Naive B cell (primary cell): ENCODE measurements around the gene MUC4. TPM values are rescaled to one million over a fixed set of nuclear protein-coding genes. Genes with fewer than 3 reads are reported as not detected.
A peak's percentile ranks its signal among the peaks of the same experiment; 100 is the strongest.
"Not testable (repeated sequence)": the region's sequence is repeated elsewhere in the genome, so short reads cannot be mapped to it uniquely, and the experiment has no call there.

Experiments used
- ATAC-seq, 2 donors: fragments of 150-1000 bp; cut with Tn5 transposase; 2 replicates each; pipeline ENCODE4 v1.10.0; 2021; ENCODE audit warnings: low read depth in 2 of 2, mild to moderate bottlenecking in 2 of 2, moderate library complexity in 2 of 2
- DNase-seq: peaks from one replicate; pipeline ENCODE4 v3.0.0; 2022
- H3K27ac Mint-ChIP-seq, 6 donors: one replicate each; pipeline ENCODE4 v1.8.0; 2020 to 2022; ENCODE audit warnings: mild to moderate bottlenecking in 6 of 6, mixed read lengths in 6 of 6, moderate library complexity in 5 of 6, inconsistent platforms in 2 of 6
- H3K27me3 Mint-ChIP-seq, 3 donors: one replicate each; pipeline ENCODE4 v1.8.0; 2021 to 2022; ENCODE audit warnings: mixed read lengths in 3 of 3, mild to moderate bottlenecking in 1 of 3
- H3K36me3 Mint-ChIP-seq, 2 donors: one replicate each; pipeline ENCODE4 v1.8.0; 2020 to 2022; ENCODE audit warnings: mixed read lengths in 2 of 2, inconsistent platforms in 1 of 2, mild to moderate bottlenecking in 1 of 2
- H3K4me1 Mint-ChIP-seq, 3 donors: one replicate each; pipeline ENCODE4 v1.8.0; 2020 to 2022; ENCODE audit warnings: mixed read lengths in 3 of 3, inconsistent platforms in 1 of 3, mild to moderate bottlenecking in 1 of 3, moderate library complexity in 1 of 3
- H3K4me3 Mint-ChIP-seq, 8 donors: one replicate each; pipeline ENCODE4 v1.8.0; 2020 to 2022; ENCODE audit warnings: mild to moderate bottlenecking in 8 of 8, mixed read lengths in 8 of 8, moderate library complexity in 8 of 8, inconsistent platforms in 2 of 8
- H3K9me3 Mint-ChIP-seq, 7 donors: one replicate each; pipeline ENCODE4 v1.8.0; 2020 to 2022; ENCODE audit warnings: mixed read lengths in 7 of 7, mild to moderate bottlenecking in 5 of 7, inconsistent platforms in 2 of 7, moderate library complexity in 1 of 7
- polyA plus RNA-seq, 6 donors: library from polyadenylated mRNA; unstranded; fragments of 300-500 nt; fragmentation: Illumina TruSeq; gene quantifications; one replicate each; pipeline ENCODE4 v1.2.3, GENCODE V29; 2021; ENCODE audit warnings: low read depth in 6 of 6

Gene MUC4
- polyA plus RNA-seq, 6 donors from 2014 or later, result 0.03 to 0.19 (median 0.07) TPM; not detected in 1

- H3K4me1 Mint-ChIP-seq, result peaks cover 2 to 8% (median 5%) of the 10 kb centered on the region in 3 donors
- peaks cover 34 to 48% of the 10 kb centered on the region in 2 donors for H3K36me3 Mint-ChIP-seq
- H3K4me3 Mint-ChIP-seq, result no peak overlapping the region
- H3K9me3 Mint-ChIP-seq, result peaks cover 0 to 2% (median 0%) of the 10 kb centered on the region in 7 donors
- DNase-seq (no peak), ATAC-seq (peak in 1 of 2 donors; percentile 39)
- H3K27ac Mint-ChIP-seq, result peak overlapping the region in 1 of 6 donors; percentile 44
- H3K27me3 Mint-ChIP-seq, result no peaks in the 10 kb centered on the region
These were observed 99.8 kb downstream of the MUC4 start for GRCh38 chr3:195711813-195712534.

- H3K4me3 Mint-ChIP-seq, H3K27me3 Mint-ChIP-seq, H3K4me1 Mint-ChIP-seq, DNase-seq, H3K9me3 Mint-ChIP-seq, H3K27ac Mint-ChIP-seq: not testable (repeated sequence)
- ATAC-seq, result peak in 1 of 2 donors; percentile 5
- peaks cover 34 to 48% of the 10 kb centered on the region in 2 donors for H3K36me3 Mint-ChIP-seq
These were observed 100.5 kb downstream of the MUC4 start for GRCh38 chr3:195711091-195711812.

- Mint-ChIP-seq H3K36me3 (peaks cover 31 to 47% of the 10 kb centered on the region in 2 donors), H3K27ac (peak overlapping the region in 1 of 6 donors; percentile 62)
- not testable (repeated sequence) for H3K9me3 Mint-ChIP-seq, ATAC-seq, H3K27me3 Mint-ChIP-seq, DNase-seq, H3K4me1 Mint-ChIP-seq, H3K4me3 Mint-ChIP-seq
These were observed 101.4 kb downstream of the MUC4 start for GRCh38 chr3:195710126-195710905.

GRCh38 chr3:195709676-195710085 is 102.0 kb downstream of the MUC4 start:
- ATAC-seq (no peak), DNase-seq (no peak)
- H3K4me3 Mint-ChIP-seq, result no peak overlapping the region
- no peaks in the 10 kb centered on the region for H3K9me3 Mint-ChIP-seq
- H3K27me3 Mint-ChIP-seq, result no peaks in the 10 kb centered on the region
- H3K27ac Mint-ChIP-seq, result no peak overlapping the region
- peaks cover 25 to 40% of the 10 kb centered on the region in 2 donors for H3K36me3 Mint-ChIP-seq
- H3K4me1 Mint-ChIP-seq, result peaks cover 0 to 4% (median 0%) of the 10 kb centered on the region in 3 donors

GRCh38 chr3:195708626-195709481 is 102.9 kb downstream of the MUC4 start:
- H3K4me1 Mint-ChIP-seq, result no peaks in the 10 kb centered on the region
- ATAC-seq, result no peak

GRCh38 chr3:195708061-195708460 is 103.7 kb downstream of the MUC4 start:
- Mint-ChIP-seq H3K9me3 (no peaks in the 10 kb centered on the region), H3K4me3 (no peak overlapping the region), H3K27me3 (no peaks in the 10 kb centered on the region), H3K4me1 (no peaks in the 10 kb centered on the region), H3K27ac (no peak overlapping the region), H3K36me3 (peaks cover 24 to 36% of the 10 kb centered on the region in 2 donors)
- DNase-seq (no peak), ATAC-seq (no peak)

More at GRCh38 chr3:195708626-195709481, 102.9 kb downstream of the MUC4 start:
- Mint-ChIP-seq H3K36me3 (peaks cover 24 to 36% of the 10 kb centered on the region in 2 donors), H3K9me3 (no peaks in the 10 kb centered on the region), H3K27me3 (no peaks in the 10 kb centered on the region), H3K27ac (no peak overlapping the region), H3K4me3 (no peak overlapping the region)
- no peak for DNase-seq

GRCh38 chr3:195705081-195705991 is 106.4 kb downstream of the MUC4 start:
- ATAC-seq, result no peak
- no peak for DNase-seq
- H3K36me3 Mint-ChIP-seq, result peaks cover 15 to 16% of the 10 kb centered on the region in 2 donors
- no peaks in the 10 kb centered on the region for H3K4me1 Mint-ChIP-seq
- peak overlapping the region in 2 of 6 donors; percentile 23 to 29 for H3K27ac Mint-ChIP-seq
- H3K4me3 Mint-ChIP-seq, result no peak overlapping the region
- no peaks in the 10 kb centered on the region for H3K9me3 Mint-ChIP-seq
- no peaks in the 10 kb centered on the region for H3K27me3 Mint-ChIP-seq

- ATAC-seq, result no peak
- DNase-seq, result no peak
- peaks cover 7% of the 10 kb centered on the region in 2 donors for H3K36me3 Mint-ChIP-seq
- H3K27ac Mint-ChIP-seq, result no peak overlapping the region
- no peaks in the 10 kb centered on the region for H3K9me3 Mint-ChIP-seq
- H3K4me3 Mint-ChIP-seq, result no peak overlapping the region
- no peaks in the 10 kb centered on the region for H3K4me1 Mint-ChIP-seq
- H3K27me3 Mint-ChIP-seq, result no peaks in the 10 kb centered on the region
These were observed 107.2 kb downstream of the MUC4 start for GRCh38 chr3:195704433-195704999.

- DNase-seq (no peak), ATAC-seq (no peak)
- no peaks in the 10 kb centered on the region for H3K9me3 Mint-ChIP-seq
- H3K27ac Mint-ChIP-seq, result peak overlapping the region in 1 of 6 donors; percentile 7
- H3K4me1 Mint-ChIP-seq, result no peaks in the 10 kb centered on the region
- no peaks in the 10 kb centered on the region for H3K36me3 Mint-ChIP-seq
- no peaks in the 10 kb centered on the region for H3K27me3 Mint-ChIP-seq
- H3K4me3 Mint-ChIP-seq, result no peak overlapping the region
These were observed 108.0 kb downstream of the MUC4 start for GRCh38 chr3:195703776-195704175.

- Mint-ChIP-seq H3K36me3 (peaks cover 1 to 9% of the 10 kb centered on the region in 2 donors), H3K9me3 (no peaks in the 10 kb centered on the region), H3K27me3 (no peaks in the 10 kb centered on the region), H3K27ac (peak overlapping the region in 2 of 6 donors; percentile 3 to 8), H3K4me3 (no peak overlapping the region), H3K4me1 (no peaks in the 10 kb centered on the region)
- DNase-seq, result no peak
- ATAC-seq, result no peak
These were observed 110.5 kb downstream of the MUC4 start for GRCh38 chr3:195701042-195701915.

- no peak overlapping the region for H3K4me3 Mint-ChIP-seq
- peaks cover 4 to 9% of the 10 kb centered on the region in 2 donors for H3K36me3 Mint-ChIP-seq
- ATAC-seq (no peak), DNase-seq (no peak)
- no peaks in the 10 kb centered on the region for H3K9me3 Mint-ChIP-seq
- H3K27ac Mint-ChIP-seq, result no peak overlapping the region
- H3K27me3 Mint-ChIP-seq, result no peaks in the 10 kb centered on the region
- no peaks in the 10 kb centered on the region for H3K4me1 Mint-ChIP-seq
These were observed 111.4 kb downstream of the MUC4 start for GRCh38 chr3:195700319-195700718.
